ENCODE results near the gene MOB1B.

The MOB1B gene

GRCh38 chr4:70915036-70915815, 13.1 kb downstream of the MOB1B start:
- DNase-seq, result no peak

- DNase-seq, result no peak
Measured at GRCh38 chr4:70915874-70916559, 13.8 kb downstream of the MOB1B start.

GRCh38 chr4:70920592-70920991, 18.4 kb downstream of the MOB1B start:
- DNase-seq, result no peak

- DNase-seq, result no peak
Measured at GRCh38 chr4:70925418-70925817, 23.2 kb downstream of the MOB1B start.

- no peak for DNase-seq
Measured at GRCh38 chr4:70925899-70926635, 23.9 kb downstream of the MOB1B start.

- peak; percentile 16 to 28 for DNase-seq
Measured at GRCh38 chr4:70927502-70928137, 25.5 kb downstream of the MOB1B start.

GRCh38 chr4:70930530-70931256, 28.5 kb downstream of the MOB1B start:
- peak; percentile 23 for DNase-seq

GRCh38 chr4:70931347-70931746, 29.2 kb downstream of the MOB1B start:
- no peak for DNase-seq

GRCh38 chr4:70932984-70933383, 30.8 kb downstream of the MOB1B start:
- DNase-seq, result no peak

- DNase-seq, result no peak
Measured at GRCh38 chr4:70935038-70935695, 33.0 kb downstream of the MOB1B start.

GRCh38 chr4:70936200-70936787, 34.1 kb downstream of the MOB1B start:
- no peak for DNase-seq

GRCh38 chr4:70938086-70938485, 35.9 kb downstream of the MOB1B start:
- DNase-seq, result no peak

- DNase-seq, result no peak
Measured at GRCh38 chr4:70940134-70940533, 38.0 kb downstream of the MOB1B start.

GRCh38 chr4:70943114-70943513, 40.9 kb downstream of the MOB1B start:
- peak; percentile 61 to 80 for DNase-seq

- peak; percentile 95 to 97 for DNase-seq
Measured at GRCh38 chr4:70945046-70945445, 42.9 kb downstream of the MOB1B start.

GRCh38 chr4:70945452-70946055, 43.4 kb downstream of the MOB1B start:
- no peak for DNase-seq

- no peak for DNase-seq
Measured at GRCh38 chr4:70946939-70947338, 44.8 kb downstream of the MOB1B start.

GRCh38 chr4:70948665-70949260, 46.6 kb downstream of the MOB1B start:
- peak; percentile 41 to 51 for DNase-seq

GRCh38 chr4:70954032-70954431, 51.9 kb downstream of the MOB1B start:
- no peak for DNase-seq

- no peak for DNase-seq
Measured at GRCh38 chr4:70956549-70957210, 54.5 kb downstream of the MOB1B start.

Measured in Kasumi-1 (cell line).